Sigmoid colon (tissue), 4 donors: Measurements from ENCODE around the gene ZIC1.

Source experiments
- EP300 ChIP-seq, 4 donors: sonication (generic); formaldehyde crosslinking; IDR thresholded peaks; one replicate each; pipeline ENCODE4 v1.6.1; 2017; ENCODE audit warnings: antibody characterized with exemption in 4 of 4
- POLR2A ChIP-seq, 2 donors: fragments of 450-650 bp; IDR thresholded peaks; one replicate each; pipeline ENCODE4 v1.6.1; 2016; ENCODE audit warnings: antibody characterized with exemption in 2 of 2, mild to moderate bottlenecking in 2 of 2, moderate library complexity in 2 of 2
- POLR2AphosphoS5 ChIP-seq, 4 donors: sonication (generic); formaldehyde crosslinking; IDR thresholded peaks; one replicate each; pipeline ENCODE4 v1.6.1; 2017; ENCODE audit warnings: antibody characterized with exemption in 4 of 4
- TF ChIP-seq, protein P1 (sequence below), 4 experiments: fragments of 450-650 bp in 3 of 4; fragments of 200-600 bp in 1 of 4; IDR thresholded peaks; one replicate each; pipeline ENCODE4 v1.5.1; 2016 to 2019; ENCODE audit warnings: antibody characterized with exemption in 4 of 4, mild to moderate bottlenecking in 3 of 4, moderate library complexity in 2 of 4

- TF ChIP-seq, protein P1, sequence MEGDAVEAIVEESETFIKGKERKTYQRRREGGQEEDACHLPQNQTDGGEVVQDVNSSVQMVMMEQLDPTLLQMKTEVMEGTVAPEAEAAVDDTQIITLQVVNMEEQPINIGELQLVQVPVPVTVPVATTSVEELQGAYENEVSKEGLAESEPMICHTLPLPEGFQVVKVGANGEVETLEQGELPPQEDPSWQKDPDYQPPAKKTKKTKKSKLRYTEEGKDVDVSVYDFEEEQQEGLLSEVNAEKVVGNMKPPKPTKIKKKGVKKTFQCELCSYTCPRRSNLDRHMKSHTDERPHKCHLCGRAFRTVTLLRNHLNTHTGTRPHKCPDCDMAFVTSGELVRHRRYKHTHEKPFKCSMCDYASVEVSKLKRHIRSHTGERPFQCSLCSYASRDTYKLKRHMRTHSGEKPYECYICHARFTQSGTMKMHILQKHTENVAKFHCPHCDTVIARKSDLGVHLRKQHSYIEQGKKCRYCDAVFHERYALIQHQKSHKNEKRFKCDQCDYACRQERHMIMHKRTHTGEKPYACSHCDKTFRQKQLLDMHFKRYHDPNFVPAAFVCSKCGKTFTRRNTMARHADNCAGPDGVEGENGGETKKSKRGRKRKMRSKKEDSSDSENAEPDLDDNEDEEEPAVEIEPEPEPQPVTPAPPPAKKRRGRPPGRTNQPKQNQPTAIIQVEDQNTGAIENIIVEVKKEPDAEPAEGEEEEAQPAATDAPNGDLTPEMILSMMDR (IDR thresholded peaks at IDR 0.05): no peak
- TF ChIP-seq POLR2AphosphoS5 (IDR thresholded peaks at IDR 0.05) (no peak), POLR2A (IDR thresholded peaks at IDR 0.05) (no peak), EP300 (IDR thresholded peaks at IDR 0.05) (no peak)
Measured at GRCh38 chr3:147405231-147406027, 3.7 kb upstream of the ZIC1 start.
